Kidney capillary endothelial cell (primary cell): Measurements from ENCODE around the gene MRFAP1L1.
A peak's percentile ranks its signal among the peaks of the same experiment; 100 is the strongest.
"Not testable (repeated sequence)": the region's sequence is repeated elsewhere in the genome, so short reads cannot be mapped to it uniquely, and the experiment has no call there.

ENCODE experiments used
- DNase-seq: peaks from one replicate; pipeline ENCODE4 v3.0.0-alpha.2; 2018; ENCODE audit warnings: low spot score

The MRFAP1L1 gene

GRCh38 chr4:6709230-6710114 is at the start of gene MRFAP1L1:
Gene MRFAP1L1 (minus strand): TSS chr4:6709865. CDS start chr4:6709629, 236 bp downstream.
- peak; percentile 91 for DNase-seq

- no peak for DNase-seq
Measured at GRCh38 chr4:6758728-6759127, 49.1 kb upstream of the MRFAP1L1 start.

- not testable (repeated sequence) for DNase-seq
Measured at GRCh38 chr4:6756345-6756744, 46.7 kb upstream of the MRFAP1L1 start.

GRCh38 chr4:6755088-6755753 is 45.6 kb upstream of the MRFAP1L1 start:
- DNase-seq: no peak

GRCh38 chr4:6754481-6755087 is 44.9 kb upstream of the MRFAP1L1 start:
- DNase-seq: no peak

GRCh38 chr4:6753891-6754290 is 44.2 kb upstream of the MRFAP1L1 start:
- no peak for DNase-seq

- no peak for DNase-seq
Measured at GRCh38 chr4:6753103-6753560, 43.5 kb upstream of the MRFAP1L1 start.

GRCh38 chr4:6752486-6752829 is 42.8 kb upstream of the MRFAP1L1 start:
- DNase-seq: no peak

GRCh38 chr4:6751611-6752485 is 42.2 kb upstream of the MRFAP1L1 start:
- DNase-seq: no peak

- no peak for DNase-seq
Measured at GRCh38 chr4:6750286-6751221, 40.9 kb upstream of the MRFAP1L1 start.

GRCh38 chr4:6749340-6750171 is 39.9 kb upstream of the MRFAP1L1 start:
- peak; percentile 72 for DNase-seq

GRCh38 chr4:6748286-6748685 is 38.6 kb upstream of the MRFAP1L1 start:
- no peak for DNase-seq

- DNase-seq: no peak
Measured at GRCh38 chr4:6747294-6748051, 37.8 kb upstream of the MRFAP1L1 start.

GRCh38 chr4:6746721-6747293 is 37.1 kb upstream of the MRFAP1L1 start:
- DNase-seq: no peak

- DNase-seq: no peak
Measured at GRCh38 chr4:6742989-6743388, 33.3 kb upstream of the MRFAP1L1 start.

GRCh38 chr4:6742507-6742906 is 32.8 kb upstream of the MRFAP1L1 start:
- DNase-seq: no peak

GRCh38 chr4:6740347-6740746 is 30.7 kb upstream of the MRFAP1L1 start:
- no peak for DNase-seq

GRCh38 chr4:6739920-6740319 is 30.3 kb upstream of the MRFAP1L1 start:
- no peak for DNase-seq
